Breast epithelium (tissue), 3 donors: ENCODE results near the gene TPGS2.

Experiments used
- CTCF ChIP-seq, 3 donors: fragments of 450-650 bp; IDR thresholded peaks; one replicate each; pipeline ENCODE4 v1.5.1; 2016 to 2017; ENCODE audit warnings: antibody characterized with exemption in 3 of 3, mild to moderate bottlenecking in 3 of 3, moderate library complexity in 3 of 3
- POLR2A ChIP-seq: fragments of 450-650 bp; IDR thresholded peaks from one replicate; pipeline ENCODE4 v1.6.1; 2016; ENCODE audit warnings: antibody characterized with exemption, mild to moderate bottlenecking, moderate library complexity
- POLR2AphosphoS5 ChIP-seq, 3 donors: sonication (generic); formaldehyde crosslinking; IDR thresholded peaks; one replicate each; pipeline ENCODE4 v1.6.1; 2017; ENCODE audit warnings: antibody characterized with exemption in 3 of 3

GRCh38 chr18:36843784-36844183 lies 15.0 kb upstream of the TPGS2 start:
- TF ChIP-seq CTCF (IDR thresholded peaks at IDR 0.05) (no peak), POLR2AphosphoS5 (IDR thresholded peaks at IDR 0.05) (no peak), POLR2A (no peak)
